AG04450 (cell line): ENCODE data around the gene TMPRSS6. TPM values are rescaled to one million over a fixed set of nuclear protein-coding genes. Genes with fewer than 3 reads are reported as not detected.

Experiments
- CTCF ChIA-PET: fragments of 300-600, 350-600 bp; formaldehyde crosslinking; extraction: SDS; loops from one replicate; lab custom pipeline; 2022; ENCODE audit warnings: antibody characterized with exemption, inconsistent platforms; lab: Charles Lee
- POLR2A ChIA-PET: fragments of 350-600 bp; formaldehyde crosslinking; extraction: SDS; loops from one replicate; lab custom pipeline; 2021; ENCODE audit warnings: antibody characterized with exemption, inconsistent platforms; lab: Yijun Ruan, JAX
- DNase-seq: peaks from one replicate; pipeline ENCODE4 v3.0.0-alpha.2; 2011; ENCODE audit warnings: low read depth, low spot score
- H3K27ac ChIP-seq: one replicate; pipeline ENCODE4 v1.5.1; 2012; ENCODE audit warnings: low read depth, low read length, control low read depth
- H3K27me3 ChIP-seq: one replicate; pipeline ENCODE4 v1.6.0; 2012; ENCODE audit warnings: low read length; ENCODE audit not compliant: control insufficient read depth, insufficient read depth
- H3K4me3 ChIP-seq: 2 replicates; pipeline ENCODE4 v1.5.1; 2011; ENCODE audit warnings: mild to moderate bottlenecking, low read depth, low read length, control low read depth
- H3K9me3 ChIP-seq: 2 replicates; pipeline ENCODE4 v1.5.1; 2012; ENCODE audit warnings: low read length; ENCODE audit not compliant: control insufficient read depth, insufficient read depth
- CTCF ChIP-seq: IDR thresholded peaks from 2 replicates; pipeline ENCODE4 v1.5.1; 2011; ENCODE audit warnings: low read depth, low read length, control low read depth, inconsistent platforms
- polyA plus RNA-seq: library from polyadenylated mRNA; depleted of rRNA; stranded (reverse); fragments of >200 nt; gene quantifications from 2 replicates; pipeline ENCODE4 v1.2.3, GENCODE V29; 2011

Gene TMPRSS6
- polyA plus RNA-seq, 1 experiment: not detected

GRCh38 chr22:37098976-37099591 lies 10.4 kb downstream of the TMPRSS6 start:
- peak; percentile 22; the same call in 1 of the 2 replicates for TF ChIP-seq CTCF
- Histone ChIP-seq H3K27me3 (peaks cover 68% of the 10 kb centered on the region), H3K4me3 (no peak overlapping the region), H3K9me3 (no peaks in the 10 kb centered on the region), H3K27ac (no peak overlapping the region)
- CTCF ChIA-PET: no interaction called here
- POLR2A ChIA-PET: no interaction called here
- no peak for DNase-seq

GRCh38 chr22:37097346-37097745 lies 12.2 kb downstream of the TMPRSS6 start:
- CTCF ChIA-PET: no interaction called here
- no peak for TF ChIP-seq CTCF
- Histone ChIP-seq H3K4me3 (no peak overlapping the region), H3K27ac (no peak overlapping the region), H3K27me3 (peaks cover 52% of the 10 kb centered on the region), H3K9me3 (no peaks in the 10 kb centered on the region)
- DNase-seq: no peak
- POLR2A ChIA-PET: no interaction called here

- H3K27me3 ChIP-seq: peaks cover 43% of the 10 kb centered on the region
- no peak for DNase-seq
- ChIA-PET CTCF (interaction anchor here (0.6 kb wide), 1 partner anchor 193 kb away, joined by 3 read pairs; no protein-coding TSS in a partner anchor), POLR2A (no interaction called here)
- no peaks in the 10 kb centered on the region for H3K9me3 ChIP-seq
- no peak for TF ChIP-seq CTCF
- no peak overlapping the region for H3K4me3 ChIP-seq
- H3K27ac ChIP-seq: no peak overlapping the region
These were observed 14.4 kb downstream of the TMPRSS6 start for GRCh38 chr22:37095113-37095512.

- CTCF ChIA-PET: no interaction called here
- Histone ChIP-seq H3K27me3 (peaks cover 43% of the 10 kb centered on the region), H3K9me3 (no peaks in the 10 kb centered on the region), H3K4me3 (no peak overlapping the region), H3K27ac (no peak overlapping the region)
- POLR2A ChIA-PET: no interaction called here
- no peak for TF ChIP-seq CTCF
- DNase-seq: no peak
These were observed 15.3 kb downstream of the TMPRSS6 start for GRCh38 chr22:37094239-37094638.

GRCh38 chr22:37092997-37093396 lies 16.5 kb downstream of the TMPRSS6 start:
- POLR2A ChIA-PET: no interaction called here
- Histone ChIP-seq H3K27me3 (peaks cover 38% of the 10 kb centered on the region), H3K4me3 (no peak overlapping the region), H3K9me3 (no peaks in the 10 kb centered on the region), H3K27ac (no peak overlapping the region)
- CTCF ChIA-PET: no interaction called here
- TF ChIP-seq CTCF: no peak
- DNase-seq: no peak
